Body of pancreas (tissue), 4 donors: ENCODE results near the gene AGBL4. TPM values are rescaled to one million over a fixed set of nuclear protein-coding genes. Genes with fewer than 3 reads are reported as not detected.
"Not testable (repeated sequence)": the region's sequence is repeated elsewhere in the genome, so short reads cannot be mapped to it uniquely, and the experiment has no call there.

Source experiments
- ATAC-seq: fragments of 150-250 bp; one replicate; pipeline ENCODE4 v1.9.1; 2016
- DNase-seq, 4 donors: peaks; one replicate each; pipeline ENCODE4 v3.0.0-alpha.2; 2019
- H3K27ac ChIP-seq, 4 donors: fragments of 200-600 bp; sonication (generic); 1 replicate in 3 of 4; 2 replicates in 1 of 4; pipeline versions ENCODE4 v1.5.1 to v1.6.1; 2016 to 2019; ENCODE audit warnings: mild to moderate bottlenecking in 1 of 4, mixed read lengths in 1 of 4, moderate library complexity in 1 of 4
- H3K27me3 ChIP-seq, 2 donors: fragments of 200-600 bp; sonication (generic); one replicate each; pipeline ENCODE4 v1.6.0; 2016; ENCODE audit warnings: mild to moderate bottlenecking in 1 of 2
- H3K36me3 ChIP-seq, 2 donors: fragments of 200-600 bp; sonication (generic); replicated peaks in 1 of 2; 2 replicates each; pipeline ENCODE4 v1.5.1; 2016; ENCODE audit warnings: low read depth in 2 of 2; ENCODE audit not compliant: insufficient read depth in 1 of 2
- H3K4me1 ChIP-seq: fragments of 200-600 bp; sonication (generic); one replicate; pipeline ENCODE4 v1.6.0; 2016
- H3K4me3 ChIP-seq, 2 donors: fragments of 200-600 bp; sonication (generic); 1 replicate in 1 of 2; 2 replicates in 1 of 2; pipeline ENCODE4 v1.5.1; 2016 to 2019
- H3K9me3 ChIP-seq, 3 donors: fragments of 200-600 bp; sonication (generic); 1 replicate in 2 of 3; 2 replicates in 1 of 3; pipeline ENCODE4 v1.5.1; 2016
- POLR2A ChIP-seq, 3 donors: fragments of 450-650 bp; IDR thresholded peaks; one replicate each; pipeline ENCODE4 v1.6.1; 2016; ENCODE audit warnings: antibody characterized with exemption in 3 of 3, mild to moderate bottlenecking in 2 of 3
- WGBS, 2 donors: methylation state at CpG; one replicate each; pipeline ENCODE4 v1.1.5; 2017; 5-methylcytosine and 5-hydroxymethylcytosine counted together
- intact Hi-C: fragments of 100-400 bp; cut with DNase I; formaldehyde crosslinking; loops from one replicate; pipeline ENCODE4 v1.15.1; 2023
- total RNA-seq, 2 donors: library from RNA; depleted of rRNA; stranded (reverse); fragments of >200 nt; gene quantifications; one replicate each; pipeline ENCODE4 v1.1.0, GENCODE V29; 2016
- TF ChIP-seq, protein P1 (sequence below), 7 experiments: fragments of 450-650 bp in 4 of 7; fragments of 200-600 bp in 3 of 7; sonication (generic) in 3 of 7; IDR thresholded peaks; one replicate each; pipeline ENCODE4 v1.5.1; 2016 to 2019; ENCODE audit warnings: antibody characterized with exemption in 7 of 7

AGBL4 gene
- total RNA-seq, 2 donors from 2014 or later: 0.33 to 0.78 TPM

DNA sequence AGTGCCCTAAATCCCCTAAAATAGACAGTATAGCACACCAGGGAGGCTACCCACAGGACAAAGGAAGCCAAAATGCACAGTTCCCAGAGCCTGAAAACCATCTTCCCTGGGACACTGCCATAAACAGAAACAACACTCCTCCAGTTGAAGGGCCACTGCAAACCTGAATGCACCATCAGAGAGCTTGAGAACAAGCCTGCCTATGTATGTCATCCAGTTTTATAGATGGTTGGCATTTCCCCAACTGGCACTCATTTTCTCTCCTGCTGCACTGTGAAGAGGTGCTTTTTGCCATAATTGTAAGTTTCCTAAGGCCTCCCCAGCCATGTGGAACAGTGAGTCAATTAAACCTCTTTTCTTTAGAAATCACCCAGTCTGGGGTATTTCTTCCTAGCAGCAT is 169.0 kb downstream of the AGBL4 start:
- DNase-seq (no peak), ATAC-seq (no peak)
- Histone ChIP-seq H3K36me3 (no peaks in the 10 kb centered on the region), H3K9me3 (no peaks in the 10 kb centered on the region), H3K4me3 (no peak overlapping the region), H3K27ac (no peak overlapping the region), H3K4me1 (no peaks in the 10 kb centered on the region), H3K27me3 (no peaks in the 10 kb centered on the region)
- no peak for TF ChIP-seq POLR2A (IDR thresholded peaks at IDR 0.05)
- TF ChIP-seq, protein P1, sequence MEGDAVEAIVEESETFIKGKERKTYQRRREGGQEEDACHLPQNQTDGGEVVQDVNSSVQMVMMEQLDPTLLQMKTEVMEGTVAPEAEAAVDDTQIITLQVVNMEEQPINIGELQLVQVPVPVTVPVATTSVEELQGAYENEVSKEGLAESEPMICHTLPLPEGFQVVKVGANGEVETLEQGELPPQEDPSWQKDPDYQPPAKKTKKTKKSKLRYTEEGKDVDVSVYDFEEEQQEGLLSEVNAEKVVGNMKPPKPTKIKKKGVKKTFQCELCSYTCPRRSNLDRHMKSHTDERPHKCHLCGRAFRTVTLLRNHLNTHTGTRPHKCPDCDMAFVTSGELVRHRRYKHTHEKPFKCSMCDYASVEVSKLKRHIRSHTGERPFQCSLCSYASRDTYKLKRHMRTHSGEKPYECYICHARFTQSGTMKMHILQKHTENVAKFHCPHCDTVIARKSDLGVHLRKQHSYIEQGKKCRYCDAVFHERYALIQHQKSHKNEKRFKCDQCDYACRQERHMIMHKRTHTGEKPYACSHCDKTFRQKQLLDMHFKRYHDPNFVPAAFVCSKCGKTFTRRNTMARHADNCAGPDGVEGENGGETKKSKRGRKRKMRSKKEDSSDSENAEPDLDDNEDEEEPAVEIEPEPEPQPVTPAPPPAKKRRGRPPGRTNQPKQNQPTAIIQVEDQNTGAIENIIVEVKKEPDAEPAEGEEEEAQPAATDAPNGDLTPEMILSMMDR (IDR thresholded peaks at IDR 0.05): no peak
- intact Hi-C loops: no loop called here

DNA sequence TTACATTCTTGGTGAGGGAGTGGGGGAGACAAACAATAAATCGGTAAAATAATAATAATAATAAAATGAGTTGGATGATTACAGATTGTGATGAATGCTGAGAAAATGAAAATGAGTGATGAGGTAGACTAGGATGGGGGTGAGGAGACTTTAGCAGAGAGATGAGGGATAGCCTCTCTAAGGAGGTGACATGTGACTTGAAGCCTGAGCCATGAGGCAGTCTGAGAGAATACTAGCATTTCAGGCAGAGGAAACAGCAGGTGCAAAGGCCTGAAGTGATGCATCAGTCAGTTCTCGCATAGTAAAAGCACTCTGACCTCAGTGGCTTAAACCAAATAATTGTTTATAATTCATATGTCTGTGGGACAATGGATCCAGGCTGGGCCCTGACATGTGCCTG is 181.2 kb downstream of the AGBL4 start:
- intact Hi-C loops: no loop called here
- ATAC-seq: no peak
- H3K36me3 ChIP-seq: no peaks in the 10 kb centered on the region
- no peak overlapping the region for H3K4me3 ChIP-seq
- TF ChIP-seq, protein P1 (IDR thresholded peaks at IDR 0.05): no peak
- TF ChIP-seq POLR2A (IDR thresholded peaks at IDR 0.05): no peak
- no peaks in the 10 kb centered on the region for H3K27me3 ChIP-seq
- no peak for DNase-seq
- H3K4me1 ChIP-seq: no peaks in the 10 kb centered on the region
- peaks cover 0 to 36% (median 0%) of the 10 kb centered on the region in 3 donors for H3K9me3 ChIP-seq
- no peak overlapping the region for H3K27ac ChIP-seq
- 69 to 77% methylated on average over 2 of the region's 2 CpGs for WGBS, 2 donors

DNA sequence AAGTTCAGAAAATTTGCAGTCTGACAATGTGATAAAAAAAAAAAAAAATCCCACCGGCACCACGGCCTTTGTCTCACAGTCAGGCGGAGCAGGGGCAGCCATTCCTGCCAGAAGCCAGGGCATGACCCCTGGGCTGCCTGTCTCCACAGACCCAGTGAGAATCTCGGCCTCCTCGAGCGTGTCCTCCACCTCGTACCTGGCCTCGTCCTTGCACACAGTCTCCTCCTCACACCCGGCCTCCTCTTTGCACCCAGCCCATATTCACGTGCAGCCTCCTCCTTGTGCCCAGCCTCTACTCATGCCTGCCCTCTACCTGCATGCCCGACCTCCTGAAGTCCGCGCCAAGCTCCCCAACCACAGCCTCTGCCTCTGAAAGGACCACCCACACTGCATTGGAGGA is 182.0 kb downstream of the AGBL4 start:
- no peak overlapping the region for H3K27ac ChIP-seq
- intact Hi-C loops: no loop called here
- TF ChIP-seq, protein P1 (IDR thresholded peaks at IDR 0.05): no peak
- no peak for TF ChIP-seq POLR2A (IDR thresholded peaks at IDR 0.05)
- H3K9me3 ChIP-seq: peaks cover 0 to 31% (median 0%) of the 10 kb centered on the region in 3 donors
- H3K36me3 ChIP-seq: no peaks in the 10 kb centered on the region
- H3K4me1 ChIP-seq: no peaks in the 10 kb centered on the region
- no peak for DNase-seq
- no peak for ATAC-seq
- WGBS, 2 donors: 79 to 82% methylated on average over 13 of the region's 13 CpGs
- no peaks in the 10 kb centered on the region for H3K27me3 ChIP-seq
- no peak overlapping the region for H3K4me3 ChIP-seq

DNA sequence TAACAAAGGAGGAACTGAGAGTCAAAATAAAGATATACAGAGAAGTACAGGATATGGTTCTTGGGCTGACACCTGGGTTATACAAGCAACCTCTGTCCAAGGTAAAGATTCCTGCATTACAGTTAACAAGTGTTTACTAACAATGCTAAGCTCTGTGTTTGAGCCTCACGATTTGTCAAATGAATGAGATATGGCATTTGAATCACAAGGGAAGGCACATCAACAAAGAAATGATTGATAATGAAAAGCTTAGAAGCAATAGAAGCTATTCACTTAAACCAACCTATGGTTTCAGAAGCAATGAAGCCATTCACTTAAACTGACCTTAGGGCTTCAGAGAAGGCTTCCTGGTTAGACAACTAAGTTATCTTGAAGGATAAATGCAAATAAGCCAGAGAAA is 199.5 kb downstream of the AGBL4 start:
- intact Hi-C loops: no loop called here
- WGBS, 2 donors: 0 to 33% methylated on average over 1 of the region's 1 CpG
- Histone ChIP-seq H3K4me3 (no peak overlapping the region), H3K36me3 (no peaks in the 10 kb centered on the region), H3K27me3 (no peaks in the 10 kb centered on the region), H3K27ac (no peak overlapping the region), H3K4me1 (no peaks in the 10 kb centered on the region), H3K9me3 (no peaks in the 10 kb centered on the region)
- ATAC-seq: no peak
- no peak for DNase-seq
- no peak for TF ChIP-seq POLR2A (IDR thresholded peaks at IDR 0.05)
- TF ChIP-seq, protein P1 (IDR thresholded peaks at IDR 0.05): no peak

DNA sequence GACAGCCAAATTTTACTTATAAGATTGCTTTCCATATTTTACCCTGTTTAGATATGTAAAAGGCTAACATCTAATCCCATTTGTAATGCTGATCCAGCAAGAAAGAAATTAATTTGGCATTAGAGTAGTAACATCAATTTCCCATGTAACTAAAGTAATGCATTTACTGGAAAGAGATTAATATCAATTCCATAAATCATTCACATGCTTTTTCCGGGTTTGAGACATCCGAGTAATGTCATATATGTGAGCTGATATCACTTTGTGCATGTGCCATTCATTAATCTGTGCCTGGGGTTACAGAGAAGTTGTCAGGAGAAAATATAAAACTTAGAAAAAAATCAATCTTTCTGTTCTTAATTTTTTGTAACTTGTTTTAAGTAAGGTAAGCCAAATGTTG is 206.1 kb downstream of the AGBL4 start:
- no peak for TF ChIP-seq POLR2A (IDR thresholded peaks at IDR 0.05)
- TF ChIP-seq, protein P1 (IDR thresholded peaks at IDR 0.05): no peak
- Histone ChIP-seq H3K27me3 (no peaks in the 10 kb centered on the region), H3K4me3 (no peak overlapping the region), H3K9me3 (no peaks in the 10 kb centered on the region), H3K36me3 (no peaks in the 10 kb centered on the region), H3K4me1 (no peaks in the 10 kb centered on the region), H3K27ac (no peak overlapping the region)
- no peak for DNase-seq
- intact Hi-C loops: no loop called here
- no peak for ATAC-seq
- 34 to 35% methylated on average over 2 of the region's 2 CpGs for WGBS, 2 donors

DNA sequence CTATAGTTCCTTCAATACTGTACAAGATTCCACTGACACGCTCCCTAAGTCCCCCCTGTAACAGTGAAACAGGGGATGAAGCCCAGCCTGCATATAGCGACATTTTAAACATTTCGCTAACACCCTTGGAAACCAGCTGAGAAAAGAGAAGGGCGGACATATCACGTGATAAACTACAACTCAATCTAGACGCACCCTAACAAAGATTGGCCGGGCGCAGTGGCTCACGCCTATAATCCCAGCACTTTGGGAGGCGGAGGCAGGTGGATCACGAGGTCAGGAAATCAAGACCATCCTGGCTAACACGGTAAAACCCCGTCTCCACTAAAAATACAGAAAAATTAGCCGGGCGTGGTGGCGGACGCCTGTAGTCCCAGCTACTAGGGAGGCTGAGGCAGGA is 236.7 kb downstream of the AGBL4 start:
- H3K4me3 ChIP-seq, intact Hi-C loops, ATAC-seq, H3K27me3 ChIP-seq, DNase-seq, H3K9me3 ChIP-seq, H3K36me3 ChIP-seq, H3K27ac ChIP-seq, H3K4me1 ChIP-seq: not testable (repeated sequence)
- WGBS, 2 donors: 78 to 86% methylated on average over 17 of the region's 17 CpGs
